ENCODE data around the gene PHF1.

- TF ChIP-seq EZH2phosphoT487 (IDR thresholded peaks at IDR 0.05; ENCODE audit: borderline replicate concordance, low read length), result no peak
- TF ChIP-seq, protein P1, sequence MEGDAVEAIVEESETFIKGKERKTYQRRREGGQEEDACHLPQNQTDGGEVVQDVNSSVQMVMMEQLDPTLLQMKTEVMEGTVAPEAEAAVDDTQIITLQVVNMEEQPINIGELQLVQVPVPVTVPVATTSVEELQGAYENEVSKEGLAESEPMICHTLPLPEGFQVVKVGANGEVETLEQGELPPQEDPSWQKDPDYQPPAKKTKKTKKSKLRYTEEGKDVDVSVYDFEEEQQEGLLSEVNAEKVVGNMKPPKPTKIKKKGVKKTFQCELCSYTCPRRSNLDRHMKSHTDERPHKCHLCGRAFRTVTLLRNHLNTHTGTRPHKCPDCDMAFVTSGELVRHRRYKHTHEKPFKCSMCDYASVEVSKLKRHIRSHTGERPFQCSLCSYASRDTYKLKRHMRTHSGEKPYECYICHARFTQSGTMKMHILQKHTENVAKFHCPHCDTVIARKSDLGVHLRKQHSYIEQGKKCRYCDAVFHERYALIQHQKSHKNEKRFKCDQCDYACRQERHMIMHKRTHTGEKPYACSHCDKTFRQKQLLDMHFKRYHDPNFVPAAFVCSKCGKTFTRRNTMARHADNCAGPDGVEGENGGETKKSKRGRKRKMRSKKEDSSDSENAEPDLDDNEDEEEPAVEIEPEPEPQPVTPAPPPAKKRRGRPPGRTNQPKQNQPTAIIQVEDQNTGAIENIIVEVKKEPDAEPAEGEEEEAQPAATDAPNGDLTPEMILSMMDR (IDR thresholded peaks at IDR 0.05; ENCODE audit: low read depth, low read length, poor library complexity, severe bottlenecking), result no peak
Measured at GRCh38 chr6:33390767-33391277, 20.0 kb upstream of the PHF1 start.
